H1 (cell line): ENCODE data around the gene TMEM150A. TPM values are rescaled to one million over a fixed set of nuclear protein-coding genes. Genes with fewer than 3 reads are reported as not detected.

Experiments used
- EZH2 ChIP-seq: fragments of 200-600 bp; sonication (generic); IDR thresholded peaks from 2 replicates; pipeline ENCODE4 v1.7.1; 2012; ENCODE audit warnings: low read depth, mild to moderate bottlenecking, moderate library complexity, low read length, inconsistent platforms; ENCODE audit not compliant: severe bottlenecking
- GABPA ChIP-seq: IDR thresholded peaks from 2 replicates; pipeline ENCODE4 v1.6.1; 2011; ENCODE audit warnings: mild to moderate bottlenecking, low read length, moderate library complexity, borderline replicate concordance; ENCODE audit not compliant: insufficient read depth
- MAFK ChIP-seq: IDR thresholded peaks from 2 replicates; pipeline ENCODE4 v1.6.1; 2012; ENCODE audit warnings: low read depth, mild to moderate bottlenecking, improper control_type of control experiment, low read length
- NANOG ChIP-seq: IDR thresholded peaks from 2 replicates; pipeline ENCODE4 v1.6.1; 2011; ENCODE audit warnings: low read length, low read depth, mild to moderate bottlenecking, inconsistent platforms; ENCODE audit not compliant: insufficient read depth, poor library complexity, severe bottlenecking
- SIRT6 ChIP-seq: IDR thresholded peaks from one replicate; pipeline ENCODE4 v1.7.1; 2012; ENCODE audit warnings: low read length, inconsistent platforms
- SP1 ChIP-seq: IDR thresholded peaks from 2 replicates; pipeline ENCODE4 v1.6.1; 2011; ENCODE audit warnings: low read depth, low read length
- SRF ChIP-seq: IDR thresholded peaks from 2 replicates; pipeline ENCODE4 v1.6.1; 2011; ENCODE audit warnings: mild to moderate bottlenecking, low read depth, low read length, moderate library complexity
- TAF1 ChIP-seq: IDR thresholded peaks from 2 replicates; pipeline ENCODE4 v1.6.1; 2011; ENCODE audit warnings: mild to moderate bottlenecking, low read depth, low read length
- TCF12 ChIP-seq: IDR thresholded peaks from 2 replicates; pipeline ENCODE4 v1.6.1; 2011; ENCODE audit warnings: low read depth, mild to moderate bottlenecking, low read length
- polyA plus RNA-seq, 7 experiments: library from polyadenylated mRNA; depleted of rRNA in 3 of 7; stranded (reverse) in 5 of 7; unstranded in 2 of 7; fragments of >200 nt in 5 of 7; fragments of 200-250 nt in 2 of 7; gene quantifications; 1 replicate in 5 of 7; 2 replicates in 1 of 7; 4 replicates in 1 of 7; pipeline versions ENCODE4 v1.2.1 to v1.2.3, GENCODE V29; 2011 to 2013; ENCODE audit warnings: missing spikeins in 2 of 7, mixed read lengths in 2 of 7
- total RNA-seq: library from RNA; stranded (reverse); fragmentation: NEBNext Ultra II Directional; extraction: Animal tissue kit (Norgen Biotek cat#: 25700); gene quantifications from 2 replicates; pipeline ENCODE4 v1.2.1, GENCODE V29; 2021

Gene TMEM150A
- total and polyA plus RNA-seq, 2 of the 8 experiments (the other 6 are each of a cell fraction or from before 2014, with no cell fraction given), result 19.8 to 29.9 TPM

DNA sequence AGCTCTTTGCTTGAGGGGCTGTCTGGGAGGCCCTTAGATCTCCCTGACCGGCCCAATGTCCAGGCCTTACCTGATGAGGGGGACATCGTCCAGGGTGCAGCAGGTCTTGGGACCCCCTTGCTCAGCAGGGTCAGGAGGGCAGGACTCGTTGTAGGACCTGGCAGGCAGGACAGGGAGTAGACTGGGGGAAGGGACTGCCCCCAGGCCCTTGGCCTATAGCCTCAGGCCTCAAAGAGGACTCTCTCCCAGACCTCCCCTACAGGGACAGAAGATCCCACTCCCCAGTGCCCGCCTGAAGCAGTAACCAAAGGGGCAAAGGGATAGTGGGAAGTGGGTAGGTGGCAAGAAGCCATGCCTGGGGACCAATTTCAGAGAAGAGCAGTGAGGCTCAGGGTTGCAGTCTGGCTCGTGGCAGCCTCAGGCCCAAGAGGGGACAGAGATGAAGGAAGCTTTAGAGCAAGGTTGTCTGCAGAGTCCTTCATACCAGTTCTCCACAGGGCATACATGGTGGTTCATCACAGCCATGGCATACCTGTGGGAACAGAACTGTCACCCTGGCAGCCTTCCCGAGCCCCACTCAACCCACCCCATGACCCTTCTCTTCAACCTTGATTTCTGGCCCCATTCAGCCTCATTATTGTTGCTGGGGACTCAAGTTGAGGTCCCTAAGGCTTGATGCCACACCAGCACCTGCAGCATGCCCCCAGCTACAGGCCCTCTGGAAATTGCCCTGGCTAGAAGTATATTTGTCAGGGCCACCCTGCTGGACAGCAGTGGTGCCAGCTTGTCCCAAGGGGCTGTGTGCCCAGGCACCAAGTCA is 1.3 kb downstream of the TMEM150A start (continued):
- TF ChIP-seq MAFK (no peak), EZH2 (no peak), GABPA (no peak), NANOG (no peak), SP1 (no peak), TAF1 (no peak), TCF12 (no peak), SIRT6 (no peak), SRF (no peak)
